PC-3 (cell line): Measurements from ENCODE around the gene MCRIP2. TPM values are rescaled to one million over a fixed set of nuclear protein-coding genes. Genes with fewer than 3 reads are reported as not detected.

Source experiments
- ATAC-seq: fragments of 200-7000 bp; cut with Tn5 transposase; 2 replicates; pipeline ENCODE4 v1.9.1; 2020; ENCODE audit warnings: mild to moderate bottlenecking, moderate library complexity
- BruUV-seq: library from RNA; stranded (reverse); fragments of 400-500 nt; replicated peaks from 2 replicates; lab custom pipeline; 2021; lab: Mats Ljungman, UMichigan
- CTCF ChIA-PET: fragments of 300-600 bp; sonication (Branson Sonifier 250); formaldehyde crosslinking; loops from one replicate; lab custom pipeline; 2022; ENCODE audit warnings: antibody characterized with exemption; lab: Charles Lee
- POLR2A ChIA-PET: fragments of 300-600 bp; sonication (Branson Sonifier 250); formaldehyde crosslinking; loops from one replicate; lab custom pipeline; 2022; ENCODE audit warnings: antibody characterized with exemption; ENCODE audit not compliant: unreplicated experiment; lab: Charles Lee
- DNase-seq: peaks from one replicate; pipeline ENCODE4 v3.0.0-alpha.2; 2015
- H2AFZ ChIP-seq: fragments of 300-600 bp; sonication (generic); 2 replicates; pipeline ENCODE4 v1.6.0; 2016; ENCODE audit warnings: antibody characterized with exemption, low read length
- H3F3A ChIP-seq: fragments of 300-600 bp; sonication (generic); one replicate; pipeline ENCODE4 v1.6.0; 2017; ENCODE audit warnings: antibody characterized with exemption, low read length, control low read depth, mild to moderate bottlenecking; ENCODE audit not compliant: unreplicated experiment
- H3K27ac ChIP-seq: fragments of 300-600 bp; sonication (generic); 2 replicates; pipeline ENCODE4 v1.5.1; 2016; ENCODE audit warnings: mild to moderate bottlenecking, low read length
- H3K27me3 ChIP-seq: fragments of 300-600 bp; sonication (generic); 2 replicates; pipeline ENCODE4 v1.6.1; 2016; ENCODE audit warnings: low read length, mixed read lengths
- H3K36me3 ChIP-seq: fragments of 300-600 bp; sonication (generic); 2 replicates; pipeline ENCODE4 v1.6.1; 2016; ENCODE audit warnings: low read depth, mixed run types, low read length, mixed read lengths
- H3K4me1 ChIP-seq: fragments of 300-600 bp; sonication (generic); 2 replicates; pipeline ENCODE4 v1.5.1; 2016; ENCODE audit warnings: low read length; ENCODE audit not compliant: insufficient read depth
- H3K4me2 ChIP-seq: fragments of 300-600 bp; sonication (generic); 2 replicates; pipeline ENCODE4 v1.6.0; 2016; ENCODE audit warnings: low read length
- H3K4me3 ChIP-seq: fragments of 300-600 bp; sonication (generic); 2 replicates; pipeline ENCODE4 v1.5.1; 2016; ENCODE audit warnings: mild to moderate bottlenecking, low read length, mixed read lengths
- H3K79me2 ChIP-seq: fragments of 300-600 bp; sonication (generic); 2 replicates; pipeline ENCODE4 v1.6.1; 2017; ENCODE audit warnings: low read length, mixed read lengths
- H3K9ac ChIP-seq: fragments of 300-600 bp; sonication (generic); 2 replicates; pipeline ENCODE4 v1.6.0; 2016; ENCODE audit warnings: mild to moderate bottlenecking, low read length
- H3K9me2 ChIP-seq: fragments of 300-600 bp; sonication (generic); replicated peaks from 2 replicates; pipeline ENCODE4 v1.6.1; 2016; ENCODE audit warnings: mixed run types, low read length, mixed read lengths
- H3K9me3 ChIP-seq: fragments of 300-600 bp; sonication (generic); 2 replicates; pipeline ENCODE4 v1.6.1; 2016; ENCODE audit warnings: low read length, mixed read lengths
- H4K20me1 ChIP-seq: fragments of 300-600 bp; sonication (generic); 2 replicates; pipeline ENCODE4 v1.6.1; 2016; ENCODE audit warnings: low read length, mixed read lengths
- EZH2 ChIP-seq: fragments of 300-600 bp; sonication (generic); IDR thresholded peaks from one replicate; pipeline ENCODE4 v1.6.1; 2017; ENCODE audit warnings: antibody characterized with exemption, mild to moderate bottlenecking, low read length; ENCODE audit not compliant: unreplicated experiment
- EZH2phosphoT487 ChIP-seq: fragments of 300-600 bp; sonication (generic); IDR thresholded peaks from 2 replicates; pipeline ENCODE4 v1.6.1; 2018; ENCODE audit warnings: mild to moderate bottlenecking, antibody characterized with exemption, low read length, borderline replicate concordance
- intact Hi-C: fragments of 100-400 bp; cut with micrococcal nuclease; formaldehyde crosslinking; loops from 2 replicates; pipeline ENCODE4 v1.9.0; 2023
- total RNA-seq: library from RNA; depleted of rRNA; stranded (reverse); fragments of >200 nt; gene quantifications from 2 replicates; pipeline ENCODE4 v1.2.3, GENCODE V29; 2014
- TF ChIP-seq, protein P1 (sequence below): fragments of 300-600 bp; sonication (generic); conservative IDR thresholded peaks from 2 replicates; pipeline ENCODE4 v1.5.1; 2017; ENCODE audit warnings: antibody characterized with exemption, low read depth, mild to moderate bottlenecking, low read length

The MCRIP2 gene
- total RNA-seq, 1 experiment from 2014 or later, result 83.5 TPM

DNA sequence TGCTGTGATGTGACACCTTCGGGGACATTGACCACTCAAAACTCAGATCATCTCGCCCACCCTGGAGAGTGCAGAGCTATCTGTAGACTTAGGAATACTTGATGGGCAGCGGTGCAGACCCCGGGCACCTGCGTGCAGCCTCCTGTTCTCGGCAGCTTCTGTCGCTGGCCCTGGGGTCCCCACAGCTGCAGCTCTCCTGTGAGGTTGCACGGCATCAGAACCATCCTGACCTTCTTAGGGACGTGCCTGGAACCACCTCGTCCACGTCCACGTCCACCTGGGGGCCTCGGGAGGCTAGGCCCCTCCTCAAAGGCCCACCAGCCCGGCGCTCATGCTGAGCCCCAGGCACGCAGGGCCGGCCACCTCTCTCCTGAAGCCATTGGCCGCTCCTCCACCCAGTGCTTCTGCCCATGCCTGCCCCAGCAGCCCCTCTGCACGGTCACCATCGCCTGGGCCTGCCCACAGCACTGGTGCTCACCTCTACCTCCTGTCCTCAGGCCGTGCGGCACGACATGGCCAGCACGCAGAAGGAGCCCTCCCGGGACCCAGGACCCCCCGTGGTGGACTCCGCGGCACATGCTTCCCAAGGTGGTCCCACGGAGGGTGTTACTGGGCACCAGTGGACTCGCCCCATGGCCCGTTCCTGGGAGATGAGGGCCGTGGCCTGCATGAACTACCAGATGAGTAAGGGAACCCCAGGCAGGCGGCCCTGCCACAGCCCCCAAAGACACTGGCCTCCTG lies 13.1 kb upstream of the MCRIP2 start:
- no TSS peak for BruUV-seq

DNA sequence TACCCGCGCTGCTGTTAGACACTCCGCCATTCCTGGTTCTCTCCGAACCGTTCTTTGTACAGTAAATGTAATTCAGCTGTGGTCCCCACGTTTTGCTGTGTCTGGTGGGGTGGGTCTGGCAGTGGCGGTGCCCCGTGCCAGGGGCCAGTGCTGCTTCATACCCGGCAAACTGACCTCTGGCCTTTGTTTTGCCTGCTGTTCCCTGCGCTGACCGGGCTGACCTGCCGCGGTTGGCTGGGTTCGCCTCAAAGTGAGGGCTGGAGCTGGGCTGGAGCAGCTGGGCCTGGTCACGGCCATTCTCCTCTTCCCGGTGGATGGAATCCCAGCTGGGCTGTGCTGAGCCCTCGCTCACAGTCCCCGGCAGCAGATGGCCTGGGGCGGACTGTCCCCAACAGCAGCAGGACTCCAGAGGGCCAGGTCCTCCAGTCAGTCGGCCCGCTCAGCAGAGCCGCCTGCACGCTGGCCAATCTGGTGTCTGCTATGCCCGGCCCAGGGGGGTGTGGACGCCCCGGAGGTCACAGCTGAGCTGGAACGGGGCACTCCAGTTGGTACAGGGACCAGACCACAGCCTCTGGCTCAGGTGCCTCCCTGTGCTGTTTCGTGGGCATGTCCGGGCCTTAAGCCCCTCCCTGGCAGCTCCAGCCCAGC lies 12.3 kb upstream of the MCRIP2 start:
- no peak overlapping the region for H2AFZ ChIP-seq
- intact Hi-C loops, result no loop called here
- H4K20me1 ChIP-seq, result no peaks in the 10 kb centered on the region
- BruUV-seq, result no TSS peak
- no peaks in the 10 kb centered on the region for H3K36me3 ChIP-seq
- ChIA-PET POLR2A (no interaction called here), CTCF (no interaction called here)
- peaks cover 17% of the 10 kb centered on the region for H3K4me1 ChIP-seq
- no peak overlapping the region for H3K9ac ChIP-seq
- no peaks in the 10 kb centered on the region for H3K9me3 ChIP-seq
- H3K9me2 ChIP-seq, result no peaks in the 10 kb centered on the region
- no peaks in the 10 kb centered on the region for H3K27me3 ChIP-seq
- no peaks in the 10 kb centered on the region for H3F3A ChIP-seq
- no peak overlapping the region for H3K4me3 ChIP-seq
- TF ChIP-seq EZH2 (no peak), EZH2phosphoT487 (no peak)
- TF ChIP-seq, protein P1, sequence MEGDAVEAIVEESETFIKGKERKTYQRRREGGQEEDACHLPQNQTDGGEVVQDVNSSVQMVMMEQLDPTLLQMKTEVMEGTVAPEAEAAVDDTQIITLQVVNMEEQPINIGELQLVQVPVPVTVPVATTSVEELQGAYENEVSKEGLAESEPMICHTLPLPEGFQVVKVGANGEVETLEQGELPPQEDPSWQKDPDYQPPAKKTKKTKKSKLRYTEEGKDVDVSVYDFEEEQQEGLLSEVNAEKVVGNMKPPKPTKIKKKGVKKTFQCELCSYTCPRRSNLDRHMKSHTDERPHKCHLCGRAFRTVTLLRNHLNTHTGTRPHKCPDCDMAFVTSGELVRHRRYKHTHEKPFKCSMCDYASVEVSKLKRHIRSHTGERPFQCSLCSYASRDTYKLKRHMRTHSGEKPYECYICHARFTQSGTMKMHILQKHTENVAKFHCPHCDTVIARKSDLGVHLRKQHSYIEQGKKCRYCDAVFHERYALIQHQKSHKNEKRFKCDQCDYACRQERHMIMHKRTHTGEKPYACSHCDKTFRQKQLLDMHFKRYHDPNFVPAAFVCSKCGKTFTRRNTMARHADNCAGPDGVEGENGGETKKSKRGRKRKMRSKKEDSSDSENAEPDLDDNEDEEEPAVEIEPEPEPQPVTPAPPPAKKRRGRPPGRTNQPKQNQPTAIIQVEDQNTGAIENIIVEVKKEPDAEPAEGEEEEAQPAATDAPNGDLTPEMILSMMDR, result no peak
- no peak overlapping the region for H3K27ac ChIP-seq
- DNase-seq (no peak), ATAC-seq (no peak)
- H3K4me2 ChIP-seq, result no peak overlapping the region
- no peaks in the 10 kb centered on the region for H3K79me2 ChIP-seq

More for the DNA sequence above, 13.1 kb upstream of the MCRIP2 start:
- CTCF ChIA-PET, result no interaction called here
- Histone ChIP-seq H3K9ac (no peak overlapping the region), H4K20me1 (no peaks in the 10 kb centered on the region), H3K4me1 (peaks cover 17% of the 10 kb centered on the region), H3K4me2 (no peak overlapping the region), H2AFZ (no peak overlapping the region), H3K9me3 (no peaks in the 10 kb centered on the region), H3K9me2 (no peaks in the 10 kb centered on the region), H3K4me3 (no peak overlapping the region), H3F3A (no peaks in the 10 kb centered on the region), H3K79me2 (no peaks in the 10 kb centered on the region), H3K36me3 (no peaks in the 10 kb centered on the region), H3K27ac (no peak overlapping the region), H3K27me3 (no peaks in the 10 kb centered on the region)
- DNase-seq (no peak), ATAC-seq (no peak)
- TF ChIP-seq EZH2phosphoT487 (no peak), EZH2 (no peak)
- TF ChIP-seq, protein P1, result no peak
- POLR2A ChIA-PET, result no interaction called here
- intact Hi-C loops, result no loop called here

DNA sequence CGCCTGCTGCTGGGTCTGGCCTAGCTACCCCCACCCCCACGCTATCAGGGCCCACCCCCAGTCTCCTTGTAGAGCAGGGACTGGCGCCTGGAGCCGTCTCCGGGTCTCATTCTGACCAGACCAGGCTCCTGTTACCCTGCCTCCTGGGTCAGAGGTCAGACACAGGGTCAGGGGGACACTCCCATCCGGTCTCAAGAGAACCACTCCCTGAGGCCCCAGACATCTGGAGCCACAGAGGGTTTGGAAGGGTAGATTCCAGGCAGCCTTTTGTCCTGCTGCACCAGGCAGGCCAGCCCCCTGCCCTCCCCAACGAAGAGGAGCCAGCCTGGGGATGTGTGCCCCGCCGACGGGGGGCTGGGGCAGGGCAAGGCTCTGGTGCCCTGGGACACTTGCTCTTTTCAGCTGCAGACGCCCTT lies 11.8 kb upstream of the MCRIP2 start:
- Histone ChIP-seq H3K9ac (no peak overlapping the region), H2AFZ (no peak overlapping the region), H3K4me2 (no peak overlapping the region), H3K27ac (no peak overlapping the region), H4K20me1 (no peaks in the 10 kb centered on the region), H3K27me3 (no peaks in the 10 kb centered on the region), H3K9me3 (no peaks in the 10 kb centered on the region), H3K36me3 (no peaks in the 10 kb centered on the region), H3K9me2 (no peaks in the 10 kb centered on the region), H3F3A (no peaks in the 10 kb centered on the region), H3K4me1 (peaks cover 17% of the 10 kb centered on the region), H3K79me2 (peaks cover under 1% of the 10 kb centered on the region), H3K4me3 (no peak overlapping the region)
- intact Hi-C loops, result no loop called here
- ChIA-PET POLR2A (no interaction called here), CTCF (no interaction called here)
- TF ChIP-seq EZH2phosphoT487, result no peak
- TF ChIP-seq EZH2, result no peak
- TF ChIP-seq, protein P1, result no peak
- ATAC-seq, result no peak
- DNase-seq, result no peak
- no TSS peak for BruUV-seq
